ENCODE data around the gene GPR45. TPM values are rescaled to one million over a fixed set of nuclear protein-coding genes. Genes with fewer than 3 reads are reported as not detected.

GPR45 gene
- total RNA-seq, 1 donor from 2014 or later = not detected

Other genes starting within 250 kb of the GPR45 start
- gene MRPS9, start 203.7 kb upstream of the GPR45 start, total RNA-seq = 13.8 TPM
- 22.0 TPM for gene TGFBRAP1, start 88.0 kb downstream of the GPR45 start, total RNA-seq
- gene C2orf49, start 95.8 kb downstream of the GPR45 start, total RNA-seq = 12.8 TPM
- 36.3 TPM for gene FHL2, start 157.3 kb downstream of the GPR45 start, total RNA-seq